Measurements from ENCODE around the gene PRMT5.
"Not testable (repeated sequence)": the region's sequence is repeated elsewhere in the genome, so short reads cannot be mapped to it uniquely, and the experiment has no call there.

Gene PRMT5

GRCh38 chr14:22929104-22929960 is at the start of gene PRMT5:
TSS of gene PRMT5 (minus strand) at chr14:22929376. CDS start at chr14:22929361, 15 bp downstream.
- peak; percentile 93 for DNase-seq (ENCODE audit: low read depth)

GRCh38 chr14:22978487-22978837 is 49.3 kb upstream of the PRMT5 start:
- DNase-seq (ENCODE audit: low read depth) = no peak

GRCh38 chr14:22977684-22978486 is 48.7 kb upstream of the PRMT5 start:
- no peak for DNase-seq (ENCODE audit: low read depth)

GRCh38 chr14:22977434-22977683 is 48.2 kb upstream of the PRMT5 start:
- no peak for DNase-seq (ENCODE audit: low read depth)

- no peak for DNase-seq (ENCODE audit: low read depth)
Measured at GRCh38 chr14:22976620-22977433, 47.7 kb upstream of the PRMT5 start.

GRCh38 chr14:22974530-22975313 is 45.5 kb upstream of the PRMT5 start:
- DNase-seq (ENCODE audit: low read depth) = no peak

GRCh38 chr14:22973217-22974032 is 44.2 kb upstream of the PRMT5 start:
- peak; percentile 6 for DNase-seq (ENCODE audit: low read depth)

GRCh38 chr14:22972313-22972930 is 43.2 kb upstream of the PRMT5 start:
- DNase-seq (ENCODE audit: low read depth) = no peak

- no peak for DNase-seq (ENCODE audit: low read depth)
Measured at GRCh38 chr14:22971152-22971551, 42.0 kb upstream of the PRMT5 start.

- DNase-seq (ENCODE audit: low read depth) = no peak
Measured at GRCh38 chr14:22966783-22967269, 37.6 kb upstream of the PRMT5 start.

GRCh38 chr14:22965916-22966782 is 37.0 kb upstream of the PRMT5 start:
- DNase-seq (ENCODE audit: low read depth) = not testable (repeated sequence)

- DNase-seq (ENCODE audit: low read depth) = no peak
Measured at GRCh38 chr14:22962061-22962676, 33.0 kb upstream of the PRMT5 start.

- no peak for DNase-seq (ENCODE audit: low read depth)
Measured at GRCh38 chr14:22955702-22956569, 26.8 kb upstream of the PRMT5 start.

- no peak for DNase-seq (ENCODE audit: low read depth)
Measured at GRCh38 chr14:22952418-22952817, 23.2 kb upstream of the PRMT5 start.

GRCh38 chr14:22951795-22952194 is 22.6 kb upstream of the PRMT5 start:
- not testable (repeated sequence) for DNase-seq (ENCODE audit: low read depth)

- DNase-seq (ENCODE audit: low read depth) = no peak
Measured at GRCh38 chr14:22945642-22946041, 16.5 kb upstream of the PRMT5 start.

- DNase-seq (ENCODE audit: low read depth) = no peak
Measured at GRCh38 chr14:22939684-22940083, 10.5 kb upstream of the PRMT5 start.

GRCh38 chr14:22935156-22935555 is 6.0 kb upstream of the PRMT5 start:
- no peak for DNase-seq (ENCODE audit: low read depth)
